Adrenal gland (tissue), 12 donors: Measurements from ENCODE around the gene NAALADL2. TPM values are rescaled to one million over a fixed set of nuclear protein-coding genes. Genes with fewer than 3 reads are reported as not detected.

ENCODE experiments used
- DNase-seq, 7 donors: peaks; one replicate each; pipeline ENCODE4 v3.0.0-alpha.2; 2019 to 2020
- H3K27ac ChIP-seq, 5 donors: fragments of 200-600 bp; sonication (generic) in 4 of 5; 1 replicate in 3 of 5; 2 replicates in 2 of 5; pipeline versions ENCODE4 v1.5.1 to v1.8.0; 2016 to 2020; ENCODE audit warnings: mild to moderate bottlenecking in 1 of 5
- H3K27me3 ChIP-seq: fragments of 200-600 bp; 2 replicates; pipeline ENCODE4 v1.8.0; 2021
- H3K36me3 ChIP-seq, 2 donors: fragments of 200-600 bp; replicated peaks in 1 of 2; 1 replicate in 1 of 2; 2 replicates in 1 of 2; pipeline versions ENCODE4 v1.5.1 to v1.8.0; 2018 to 2022
- H3K4me1 ChIP-seq, 2 donors: fragments of 200-600 bp; replicated peaks in 1 of 2; 1 replicate in 1 of 2; 2 replicates in 1 of 2; pipeline versions ENCODE4 v1.5.1 to v1.8.0; 2018 to 2021
- H3K4me3 ChIP-seq, 4 donors: fragments of 200-600 bp; sonication (generic) in 3 of 4; one replicate each; pipeline ENCODE4 v1.5.1; 2016 to 2018
- H3K9me3 ChIP-seq, 3 donors: fragments of 200-600 bp; sonication (generic) in 1 of 3; replicated peaks in 1 of 3; 1 replicate in 2 of 3; 2 replicates in 1 of 3; pipeline versions ENCODE4 v1.5.1 to v1.8.0; 2016 to 2021
- CTCF ChIP-seq, 6 experiments: fragments of 450-650 bp in 4 of 6; fragments of 200-600 bp in 2 of 6; sonication (generic) in 1 of 6; IDR thresholded peaks; 1 replicate in 5 of 6; 2 replicates in 1 of 6; pipeline versions ENCODE4 v1.5.1 to v1.8.0; 2016 to 2021; ENCODE audit warnings: antibody characterized with exemption in 6 of 6, mild to moderate bottlenecking in 2 of 6, moderate library complexity in 1 of 6
- POLR2A ChIP-seq, 2 donors: fragments of 450-650 bp; IDR thresholded peaks; one replicate each; pipeline ENCODE4 v1.6.1; 2017; ENCODE audit warnings: antibody characterized with exemption in 2 of 2, mild to moderate bottlenecking in 2 of 2, moderate library complexity in 1 of 2
- WGBS, 4 donors: extraction: QIAGEN DNeasy Blood & Tissue Kit in 2 of 4; methylation state at CpG; one replicate each; pipeline versions ENCODE4 v1.1.5 to v1.1.7; 2013 to 2017; 5-methylcytosine and 5-hydroxymethylcytosine counted together
- intact Hi-C, 2 donors: fragments of 100-400 bp; cut with DNase I; formaldehyde crosslinking; loops; one replicate each; pipeline versions ENCODE4 v1.14.1 to v1.15.0; 2022 to 2023
- polyA plus RNA-seq, 3 donors: library from polyadenylated mRNA; stranded (reverse); fragments of 200-250 nt in 2 of 3; fragments of 350-450 nt in 1 of 3; fragmentation: Illumina TruSeq in 1 of 3; extraction: RNeasy Lipid Tissue Mini Kit (QIAGEN cat#74804) in 1 of 3; gene quantifications; one replicate each; pipeline ENCODE4 v1.2.3, GENCODE V29; 2013 to 2014
- total RNA-seq, 9 donors: library from RNA; depleted of rRNA in 4 of 9; stranded (reverse); fragments of >200 nt in 4 of 9; fragments of 120-200 nt in 1 of 9; fragmentation: NEBNext Ultra II Directional in 1 of 9; extraction: Animal tissue kit (Norgen Biotek cat#: 25700) in 1 of 9; gene quantifications; one replicate each; pipeline versions ENCODE4 v1.1.0 to v1.2.4, GENCODE V29; 2013 to 2023
- donor health status: healthy with polysubstance abuse.
- donor health status: Bipolar disorder and iron deficiency.
- donor health status: DM: yes; HTN: yes; CAD: no.
- donor health status: DM: no; HTN: no; CAD: no.
- donor health status: DM: no; HTN: no; CAD: no.
- donor health status: DM: yes; HTN: yes; CAD: no.

The NAALADL2 gene
- total and polyA plus RNA-seq, 12 donors, result 0.24 to 7.8 (median 4.8) TPM

DNA sequence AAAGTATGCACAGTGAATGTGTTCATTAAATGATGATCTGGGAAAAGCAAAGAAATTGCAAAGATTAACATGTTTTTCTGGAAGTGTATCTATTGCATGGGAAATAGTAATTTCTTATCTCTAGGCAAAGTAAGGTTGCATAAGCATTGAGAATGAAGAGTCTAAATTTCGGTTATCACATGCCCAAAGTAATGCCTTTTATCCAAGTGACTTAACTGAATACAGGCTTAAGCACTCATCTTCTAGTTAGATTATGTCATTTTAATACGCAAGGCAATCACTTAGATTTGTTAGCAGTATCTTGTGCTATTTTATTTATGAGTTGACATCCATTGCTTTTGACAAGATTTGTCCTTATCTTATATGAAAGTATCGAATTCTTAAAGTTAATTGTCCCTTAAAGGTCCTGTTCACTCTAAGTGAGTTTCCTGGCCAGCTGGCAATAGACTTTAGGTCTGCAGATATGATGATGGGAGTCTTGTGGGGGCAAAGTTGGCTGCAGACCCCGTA, 100.5 kb downstream of the NAALADL2 start:
- H3K27me3 ChIP-seq, result no peaks in the 10 kb centered on the region
- TF ChIP-seq CTCF (IDR thresholded peaks at IDR 0.05), result no peak
- TF ChIP-seq POLR2A (IDR thresholded peaks at IDR 0.05), result no peak
- H3K4me1 ChIP-seq, result peaks cover 0 to 4% of the 10 kb centered on the region in 2 donors
- 82 to 85% (median 84%) methylated on average over 4 of the region's 4 CpGs for WGBS, 4 donors
- no peaks in the 10 kb centered on the region for H3K9me3 ChIP-seq
- intact Hi-C loops, result no loop called here
- H3K36me3 ChIP-seq, result no peaks in the 10 kb centered on the region
- H3K4me3 ChIP-seq, result no peak overlapping the region
- no peak for DNase-seq
- H3K27ac ChIP-seq, result no peak overlapping the region

- H3K36me3 ChIP-seq, result no peaks in the 10 kb centered on the region
These were observed 101.8 kb downstream of the NAALADL2 start for GRCh38 chr3:174960898-174961297.

DNA sequence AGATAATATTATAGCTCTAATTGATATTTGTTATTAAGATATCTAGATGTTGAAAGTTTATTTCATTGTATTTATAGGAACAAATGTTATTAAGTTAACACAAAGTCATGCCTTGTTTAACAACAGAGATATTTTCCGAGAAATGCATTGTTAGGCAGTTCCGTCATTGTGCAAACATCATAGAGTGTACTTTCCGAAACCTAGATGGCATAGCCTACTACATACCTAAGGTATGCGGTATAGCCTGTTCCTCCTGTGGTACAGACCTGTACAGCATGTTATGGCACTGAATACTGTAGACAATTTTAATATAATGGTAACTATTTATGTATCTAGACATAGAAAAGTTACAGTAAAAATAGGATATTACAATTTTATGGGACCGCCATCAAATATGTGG, 114.3 kb downstream of the NAALADL2 start:
- WGBS, 4 donors, result 88 to 96% (median 92%) methylated on average over 5 of the region's 5 CpGs
- H3K27ac ChIP-seq, result no peak overlapping the region
- no peaks in the 10 kb centered on the region for H3K4me1 ChIP-seq
- no peak overlapping the region for H3K4me3 ChIP-seq
- DNase-seq, result no peak
- no peaks in the 10 kb centered on the region for H3K27me3 ChIP-seq
- no peaks in the 10 kb centered on the region for H3K9me3 ChIP-seq
- no peaks in the 10 kb centered on the region for H3K36me3 ChIP-seq
- no peak for TF ChIP-seq POLR2A (IDR thresholded peaks at IDR 0.05)
- no peak for TF ChIP-seq CTCF (IDR thresholded peaks at IDR 0.05)
- intact Hi-C loops, result no loop called here

More at GRCh38 chr3:174960898-174961297, 101.8 kb downstream of the NAALADL2 start:
- no peak overlapping the region for H3K4me3 ChIP-seq
- 91 to 100% (median 92%) methylated on average over 1 of the region's 1 CpG for WGBS, 4 donors
- H3K27ac ChIP-seq, result no peak overlapping the region
- peaks cover 0 to 4% of the 10 kb centered on the region in 2 donors for H3K4me1 ChIP-seq
- no peak for TF ChIP-seq CTCF (IDR thresholded peaks at IDR 0.05)
- no peak for TF ChIP-seq POLR2A (IDR thresholded peaks at IDR 0.05)
- no peaks in the 10 kb centered on the region for H3K27me3 ChIP-seq
- intact Hi-C loops, result no loop called here
- H3K9me3 ChIP-seq, result no peaks in the 10 kb centered on the region
- no peak for DNase-seq

DNA sequence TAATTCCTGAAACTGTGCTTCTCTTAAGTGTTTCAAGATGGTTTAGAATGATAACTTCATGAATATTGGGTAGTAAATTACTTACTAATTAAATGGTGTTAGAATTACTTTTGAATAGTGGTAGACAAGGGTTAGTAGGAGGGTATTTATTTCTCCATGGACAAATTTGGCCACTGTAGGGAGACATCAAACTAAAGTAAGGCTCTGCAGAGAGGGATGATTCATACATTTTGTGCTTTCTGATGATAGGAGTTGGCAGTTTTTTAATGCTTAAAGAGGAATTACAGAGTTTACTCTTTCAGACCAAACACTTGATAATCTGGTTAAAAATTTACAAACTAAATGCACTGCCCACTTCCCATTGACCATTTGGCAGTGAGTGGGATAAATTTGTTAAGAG, 127.6 kb downstream of the NAALADL2 start:
- Histone ChIP-seq H3K27me3 (no peaks in the 10 kb centered on the region), H3K36me3 (no peaks in the 10 kb centered on the region), H3K4me3 (no peak overlapping the region), H3K27ac (no peak overlapping the region), H3K9me3 (no peaks in the 10 kb centered on the region), H3K4me1 (no peaks in the 10 kb centered on the region)
- intact Hi-C loops, result no loop called here
- DNase-seq, result no peak
- TF ChIP-seq CTCF (IDR thresholded peaks at IDR 0.05), result no peak
- TF ChIP-seq POLR2A (IDR thresholded peaks at IDR 0.05), result no peak
